Activated CD4-positive, CD25-positive, alpha-beta regulatory T cell treated with anti-CD3 and anti-CD28 coated beads, Interleukin-2, amount 50 U/mL, for 24 hours (primary cell): ENCODE measurements around the gene AMOT.

Source experiments
- ATAC-seq, 2 donors: fragments of 150-1000 bp; cut with Tn5 transposase; one replicate each; pipeline ENCODE4 v1.10.0; 2021; ENCODE audit warnings: mild to moderate bottlenecking in 1 of 2, moderate library complexity in 1 of 2

AMOT gene

GRCh38 chrX:112841114-112841819 is 636 bp upstream of the AMOT start:
- ATAC-seq: peak; percentile 97 to 99

GRCh38 chrX:112839856-112840255 is 775 bp downstream of the AMOT start:
- no peak for ATAC-seq

- no peak for ATAC-seq
Measured at GRCh38 chrX:112837531-112837930, 3.1 kb downstream of the AMOT start.

- ATAC-seq: no peak
Measured at GRCh38 chrX:112835019-112835418, 5.6 kb downstream of the AMOT start.

GRCh38 chrX:112834031-112834845 is 6.4 kb downstream of the AMOT start:
- no peak for ATAC-seq

- no peak for ATAC-seq
Measured at GRCh38 chrX:112832481-112833095, 8.0 kb downstream of the AMOT start.

- no peak for ATAC-seq
Measured at GRCh38 chrX:112830540-112830939, 10.1 kb downstream of the AMOT start.

GRCh38 chrX:112827292-112827903 is 13.2 kb downstream of the AMOT start:
- ATAC-seq: no peak

GRCh38 chrX:112826023-112826422 is 14.6 kb downstream of the AMOT start:
- no peak for ATAC-seq

- no peak for ATAC-seq
Measured at GRCh38 chrX:112822892-112823291, 17.7 kb downstream of the AMOT start.

GRCh38 chrX:112820364-112821268 is 20.0 kb downstream of the AMOT start:
- ATAC-seq: no peak

GRCh38 chrX:112819813-112820212 is 20.8 kb downstream of the AMOT start:
- no peak for ATAC-seq

GRCh38 chrX:112819008-112819640 is 21.5 kb downstream of the AMOT start:
- no peak for ATAC-seq

GRCh38 chrX:112818114-112819007 is 22.3 kb downstream of the AMOT start:
- ATAC-seq: no peak

- ATAC-seq: no peak
Measured at GRCh38 chrX:112816908-112817307, 23.7 kb downstream of the AMOT start.

- ATAC-seq: no peak
Measured at GRCh38 chrX:112814496-112814895, 26.1 kb downstream of the AMOT start.

- no peak for ATAC-seq
Measured at GRCh38 chrX:112812741-112813140, 27.9 kb downstream of the AMOT start.

GRCh38 chrX:112808651-112809195 is 31.9 kb downstream of the AMOT start:
- no peak for ATAC-seq

- no peak for ATAC-seq
Measured at GRCh38 chrX:112808007-112808406, 32.6 kb downstream of the AMOT start.

GRCh38 chrX:112803060-112803459 is 37.6 kb downstream of the AMOT start:
- ATAC-seq: no peak
